Large intestine (tissue), 3 donors: ENCODE data around the gene OFD1. TPM values are rescaled to one million over a fixed set of nuclear protein-coding genes. Genes with fewer than 3 reads are reported as not detected.
"Not testable (repeated sequence)": the region's sequence is repeated elsewhere in the genome, so short reads cannot be mapped to it uniquely, and the experiment has no call there.

Experiments used
- DNase-seq, 2 donors: peaks; one replicate each; pipeline versions ENCODE4 v3.0.0 to v3.0.0-alpha.2; 2013
- H3K27ac ChIP-seq: one replicate; pipeline ENCODE4 v1.5.1; 2013; ENCODE audit warnings: low read length
- H3K27me3 ChIP-seq: 2 replicates; pipeline ENCODE4 v1.6.1; 2013; ENCODE audit warnings: low read length; ENCODE audit not compliant: control insufficient read depth, insufficient read depth
- H3K36me3 ChIP-seq: 2 replicates; pipeline ENCODE4 v1.6.1; 2013; ENCODE audit warnings: low read length; ENCODE audit not compliant: control insufficient read depth, insufficient read depth
- H3K4me1 ChIP-seq: one replicate; pipeline ENCODE4 v1.6.1; 2013; ENCODE audit warnings: low read length; ENCODE audit not compliant: control insufficient read depth, insufficient read depth
- H3K4me3 ChIP-seq: one replicate; pipeline ENCODE4 v1.5.1; 2013; ENCODE audit warnings: low read length
- H3K9me3 ChIP-seq: one replicate; pipeline ENCODE4 v1.6.1; 2013; ENCODE audit warnings: mild to moderate bottlenecking, low read depth, low read length, moderate library complexity; ENCODE audit not compliant: control insufficient read depth
- whole genome bisulfite sequencing: methylation state at CpG from one replicate; pipeline ENCODE4 v1.1.5; 2013; ENCODE audit warnings: low lambda C conversion rate; ENCODE audit not compliant: insufficient coverage; 5-methylcytosine and 5-hydroxymethylcytosine counted together
- polyA plus RNA-seq: library from polyadenylated mRNA; unstranded; fragments of 120-200 nt; gene quantifications from one replicate; pipeline ENCODE4 v1.2.1, GENCODE V29; 2013

Gene OFD1
- polyA plus RNA-seq, 1 donor: 42.8 TPM

- Histone ChIP-seq H3K27me3 (no peaks in the 10 kb centered on the region), H3K4me3 (no peak overlapping the region), H3K9me3 (no peaks in the 10 kb centered on the region), H3K4me1 (no peaks in the 10 kb centered on the region), H3K27ac (peak overlapping the region; percentile 29), H3K36me3 (peaks cover 6% of the 10 kb centered on the region)
- 0% methylated on average over 1 of the region's 7 CpGs for WGBS
- DNase-seq: peak in 1 of 2 donors; percentile 34
Measured at GRCh38 chrX:13721819-13722519, 12.6 kb upstream of the OFD1 start.

GRCh38 chrX:13724878-13725277 lies 9.7 kb upstream of the OFD1 start:
- H3K9me3 ChIP-seq, H3K27ac ChIP-seq, H3K27me3 ChIP-seq, H3K4me3 ChIP-seq, H3K36me3 ChIP-seq, H3K4me1 ChIP-seq, DNase-seq: not testable (repeated sequence)
- no CpG with 5 or more reads among the region's 9 CpGs for WGBS

GRCh38 chrX:13726583-13726982 lies 8.0 kb upstream of the OFD1 start:
- DNase-seq, H3K27me3 ChIP-seq, H3K36me3 ChIP-seq, H3K4me3 ChIP-seq, H3K4me1 ChIP-seq, H3K9me3 ChIP-seq, H3K27ac ChIP-seq: not testable (repeated sequence)
- WGBS: no CpG with 5 or more reads among the region's 2 CpGs

GRCh38 chrX:13730523-13730922 lies 4.0 kb upstream of the OFD1 start:
- H3K36me3 ChIP-seq, H3K4me3 ChIP-seq, H3K27ac ChIP-seq, DNase-seq, H3K9me3 ChIP-seq, H3K27me3 ChIP-seq, H3K4me1 ChIP-seq: not testable (repeated sequence)
- WGBS: no CpG with 5 or more reads among the region's 1 CpG

GRCh38 chrX:13732246-13733067 lies 2.1 kb upstream of the OFD1 start:
- Histone ChIP-seq H3K4me1 (peaks cover 6% of the 10 kb centered on the region), H3K36me3 (peaks cover 2% of the 10 kb centered on the region), H3K9me3 (no peaks in the 10 kb centered on the region), H3K4me3 (no peak overlapping the region), H3K27me3 (no peaks in the 10 kb centered on the region), H3K27ac (no peak overlapping the region)
- DNase-seq: no peak
- 100% methylated on average over 1 of the region's 7 CpGs for WGBS

GRCh38 chrX:13733506-13733905 lies 1.0 kb upstream of the OFD1 start:
- Histone ChIP-seq H3K27ac (peak overlapping the region; percentile 93), H3K27me3 (no peaks in the 10 kb centered on the region), H3K36me3 (peaks cover 2% of the 10 kb centered on the region), H3K4me3 (peak overlapping the region; percentile 93), H3K4me1 (peaks cover 6% of the 10 kb centered on the region), H3K9me3 (no peaks in the 10 kb centered on the region)
- no peak for DNase-seq
- 50% methylated on average over 1 of the region's 4 CpGs for WGBS

GRCh38 chrX:13741695-13742094 lies 7.1 kb downstream of the OFD1 start:
- WGBS: no CpG with 5 or more reads among the region's 6 CpGs
- Histone ChIP-seq H3K4me3 (no peak overlapping the region), H3K27ac (no peak overlapping the region), H3K36me3 (peaks cover 19% of the 10 kb centered on the region), H3K27me3 (no peaks in the 10 kb centered on the region), H3K9me3 (no peaks in the 10 kb centered on the region), H3K4me1 (no peaks in the 10 kb centered on the region)
- no peak for DNase-seq

- no peaks in the 10 kb centered on the region for H3K9me3 ChIP-seq
- H3K27me3 ChIP-seq: no peaks in the 10 kb centered on the region
- peaks cover 25% of the 10 kb centered on the region for H3K36me3 ChIP-seq
- DNase-seq: peak in 1 of 2 donors; percentile 53
- peak overlapping the region; percentile 29 for H3K27ac ChIP-seq
- no CpG with 5 or more reads among the region's 13 CpGs for WGBS
- H3K4me3 ChIP-seq: no peak overlapping the region
- no peaks in the 10 kb centered on the region for H3K4me1 ChIP-seq
Measured at GRCh38 chrX:13742397-13743176, 8.0 kb downstream of the OFD1 start.

GRCh38 chrX:13747836-13748235 lies 13.3 kb downstream of the OFD1 start:
- H3K4me3 ChIP-seq: no peak overlapping the region
- no peaks in the 10 kb centered on the region for H3K4me1 ChIP-seq
- peaks cover 26% of the 10 kb centered on the region for H3K36me3 ChIP-seq
- no peak overlapping the region for H3K27ac ChIP-seq
- no CpG with 5 or more reads among the region's 2 CpGs for WGBS
- no peaks in the 10 kb centered on the region for H3K27me3 ChIP-seq
- DNase-seq: peak in 1 of 2 donors; percentile 43
- no peaks in the 10 kb centered on the region for H3K9me3 ChIP-seq

GRCh38 chrX:13748486-13748885 lies 13.9 kb downstream of the OFD1 start:
- Histone ChIP-seq H3K36me3 (peaks cover 28% of the 10 kb centered on the region), H3K27me3 (no peaks in the 10 kb centered on the region), H3K9me3 (no peaks in the 10 kb centered on the region), H3K27ac (no peak overlapping the region), H3K4me1 (no peaks in the 10 kb centered on the region), H3K4me3 (no peak overlapping the region)
- no CpG with 5 or more reads among the region's 3 CpGs for WGBS
- no peak for DNase-seq
